NB4 (cell line): ENCODE measurements around the gene NOS2.
A peak's percentile ranks its signal among the peaks of the same experiment; 100 is the strongest.

ENCODE experiments used
- DNase-seq: peaks from one replicate; pipeline ENCODE4 v3.0.0; 2010; ENCODE audit warnings: low read depth
- H3K4me3 ChIP-seq: one replicate; pipeline ENCODE4 v1.5.1; 2011; ENCODE audit warnings: mild to moderate bottlenecking, low read depth, low read length, moderate library complexity
- MYC ChIP-seq: IDR thresholded peaks from 2 replicates; pipeline ENCODE4 v1.6.1; 2011; ENCODE audit warnings: low read depth, low read length
- POLR2A ChIP-seq: IDR thresholded peaks from 2 replicates; pipeline ENCODE4 v1.6.1; 2011; ENCODE audit warnings: mild to moderate bottlenecking; ENCODE audit not compliant: insufficient read length; ENCODE audit errors: extremely low read depth
- TF ChIP-seq, protein P1 (sequence below): IDR thresholded peaks from one replicate; pipeline ENCODE4 v1.5.1; 2012; ENCODE audit warnings: low read depth, low read length
- TF ChIP-seq, protein P2 (sequence below): IDR thresholded peaks from 2 replicates; pipeline ENCODE4 v1.6.1; 2011; ENCODE audit warnings: low read depth, low read length

NOS2 gene

GRCh38 chr17:27810211-27810901 lies 10.0 kb upstream of the NOS2 start:
- DNase-seq: no peak
- no peak overlapping the region for H3K4me3 ChIP-seq
- TF ChIP-seq, protein P1, sequence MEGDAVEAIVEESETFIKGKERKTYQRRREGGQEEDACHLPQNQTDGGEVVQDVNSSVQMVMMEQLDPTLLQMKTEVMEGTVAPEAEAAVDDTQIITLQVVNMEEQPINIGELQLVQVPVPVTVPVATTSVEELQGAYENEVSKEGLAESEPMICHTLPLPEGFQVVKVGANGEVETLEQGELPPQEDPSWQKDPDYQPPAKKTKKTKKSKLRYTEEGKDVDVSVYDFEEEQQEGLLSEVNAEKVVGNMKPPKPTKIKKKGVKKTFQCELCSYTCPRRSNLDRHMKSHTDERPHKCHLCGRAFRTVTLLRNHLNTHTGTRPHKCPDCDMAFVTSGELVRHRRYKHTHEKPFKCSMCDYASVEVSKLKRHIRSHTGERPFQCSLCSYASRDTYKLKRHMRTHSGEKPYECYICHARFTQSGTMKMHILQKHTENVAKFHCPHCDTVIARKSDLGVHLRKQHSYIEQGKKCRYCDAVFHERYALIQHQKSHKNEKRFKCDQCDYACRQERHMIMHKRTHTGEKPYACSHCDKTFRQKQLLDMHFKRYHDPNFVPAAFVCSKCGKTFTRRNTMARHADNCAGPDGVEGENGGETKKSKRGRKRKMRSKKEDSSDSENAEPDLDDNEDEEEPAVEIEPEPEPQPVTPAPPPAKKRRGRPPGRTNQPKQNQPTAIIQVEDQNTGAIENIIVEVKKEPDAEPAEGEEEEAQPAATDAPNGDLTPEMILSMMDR: no peak
- TF ChIP-seq, protein P2, sequence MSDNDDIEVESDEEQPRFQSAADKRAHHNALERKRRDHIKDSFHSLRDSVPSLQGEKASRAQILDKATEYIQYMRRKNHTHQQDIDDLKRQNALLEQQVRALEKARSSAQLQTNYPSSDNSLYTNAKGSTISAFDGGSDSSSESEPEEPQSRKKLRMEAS: no peak
- TF ChIP-seq MYC (no peak), POLR2A (no peak)

DNA sequence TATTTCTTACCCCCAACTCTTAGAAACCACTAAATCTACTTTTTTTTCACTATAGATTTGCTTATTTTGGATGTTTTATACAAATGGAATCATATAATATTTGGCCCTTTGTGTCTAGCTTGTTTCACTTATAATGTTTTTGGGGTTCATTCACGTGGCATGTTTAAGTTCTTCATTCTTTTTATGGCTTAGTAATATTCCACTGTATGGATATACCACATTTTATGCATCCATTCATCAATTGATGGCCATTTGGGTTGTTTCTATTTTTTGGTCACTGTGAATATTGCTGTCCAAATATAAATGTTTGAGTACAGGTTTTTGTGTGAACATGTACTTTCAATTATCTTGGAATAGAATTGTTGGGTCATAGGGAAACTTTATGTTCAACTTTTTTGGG lies 9.2 kb upstream of the NOS2 start:
- DNase-seq: no peak
- no peak overlapping the region for H3K4me3 ChIP-seq
- TF ChIP-seq POLR2A: no peak
- no peak for TF ChIP-seq MYC
- TF ChIP-seq, protein P2: no peak
- TF ChIP-seq, protein P1: no peak

GRCh38 chr17:27808628-27809027 lies 8.3 kb upstream of the NOS2 start:
- no peak for DNase-seq
- no peak overlapping the region for H3K4me3 ChIP-seq
- TF ChIP-seq, protein P1: no peak
- TF ChIP-seq, protein P2: no peak
- no peak for TF ChIP-seq POLR2A
- TF ChIP-seq MYC: no peak

DNA sequence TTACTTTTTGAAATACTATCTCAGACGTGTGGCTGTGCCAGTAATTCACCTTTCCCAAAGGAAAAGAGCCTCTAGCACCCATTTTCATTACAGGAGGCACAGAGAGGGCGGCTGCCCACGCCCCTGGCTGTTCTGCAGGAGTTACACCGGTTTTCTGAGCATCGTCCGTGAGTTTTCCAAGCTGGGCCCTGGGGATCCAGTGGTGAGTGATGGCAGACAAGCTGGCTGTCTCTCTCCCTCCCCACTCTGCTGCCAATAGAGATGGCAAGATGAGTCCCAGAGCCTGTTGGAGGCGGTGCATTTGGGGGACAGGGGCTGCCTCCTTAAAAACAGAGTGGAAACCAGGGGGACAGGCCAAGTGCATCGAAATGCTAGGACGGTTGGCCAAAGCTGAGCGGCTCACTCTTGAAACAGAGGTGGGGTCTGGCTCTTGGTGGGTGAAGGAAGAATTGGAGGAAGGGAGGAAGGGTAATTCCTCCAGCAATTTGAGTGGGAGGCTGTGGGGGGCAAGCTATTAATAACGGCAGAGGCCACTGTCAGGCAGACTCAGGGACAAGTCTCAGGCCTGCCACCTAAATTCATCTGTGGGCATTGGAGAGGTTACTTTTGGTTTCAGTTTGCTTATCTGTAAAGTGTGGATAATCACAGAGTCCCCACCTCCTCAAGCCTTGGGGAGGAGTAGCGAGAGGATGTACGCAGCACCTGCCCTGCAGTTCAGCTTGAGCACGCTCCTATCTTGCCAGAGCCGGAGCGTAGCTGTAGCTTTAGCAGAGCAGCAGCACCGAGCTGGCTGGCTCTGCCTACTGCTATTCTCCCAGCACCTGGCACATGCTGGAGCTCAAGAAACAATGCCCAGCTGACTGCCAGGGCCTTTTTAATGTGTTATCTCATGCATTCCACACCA lies 7.5 kb upstream of the NOS2 start:
- no peak for DNase-seq
- no peak for TF ChIP-seq POLR2A
- TF ChIP-seq, protein P1: no peak
- TF ChIP-seq, protein P2: no peak
- no peak for TF ChIP-seq MYC
- H3K4me3 ChIP-seq: no peak overlapping the region

- H3K4me3 ChIP-seq: peak overlapping the region; percentile 22
- TF ChIP-seq, protein P2: no peak
- TF ChIP-seq POLR2A: no peak
- TF ChIP-seq, protein P1: peak; percentile 92
- DNase-seq: peak; percentile 83
Observed at GRCh38 chr17:27805520-27806146, 5.3 kb upstream of the NOS2 start.
